WTC11 (cell line): ENCODE data around the gene TNPO1. TPM values are rescaled to one million over a fixed set of nuclear protein-coding genes. Genes with fewer than 3 reads are reported as not detected.

Experiments
- ATAC-seq: fragments of 200-7000 bp; cut with Tn5 transposase; 2 replicates; pipeline ENCODE4 v1.10.0; 2021; ENCODE audit warnings: mild to moderate bottlenecking, moderate library complexity
- CTCF ChIA-PET: fragments of 300-600 bp; sonication (Branson Sonifier 250); formaldehyde crosslinking; loops from one replicate; lab custom pipeline; 2021; ENCODE audit warnings: antibody characterized with exemption; lab: Charles Lee
- POLR2A ChIA-PET: fragments of 350-600 bp; sonication (Branson Sonifier 250); formaldehyde crosslinking; loops from one replicate; lab custom pipeline; 2021; ENCODE audit warnings: antibody characterized with exemption; lab: Charles Lee
- DNase-seq: peaks from one replicate; pipeline ENCODE4 v3.0.0; 2021; ENCODE audit warnings: low spot score
- H3K27ac Mint-ChIP-seq: 2 replicates; pipeline ENCODE4 v1.8.0; 2021; ENCODE audit warnings: mixed read lengths
- H3K27me3 Mint-ChIP-seq: 2 replicates; pipeline ENCODE4 v1.8.0; 2021; ENCODE audit warnings: low read depth, mild to moderate bottlenecking, moderate library complexity, mixed read lengths
- H3K36me3 Mint-ChIP-seq: 2 replicates; pipeline ENCODE4 v1.8.0; 2021; ENCODE audit warnings: mixed read lengths
- H3K4me1 Mint-ChIP-seq: 2 replicates; pipeline ENCODE4 v1.8.0; 2022; ENCODE audit warnings: mixed read lengths
- H3K4me3 Mint-ChIP-seq: 2 replicates; pipeline ENCODE4 v1.8.0; 2021; ENCODE audit warnings: mild to moderate bottlenecking, moderate library complexity, mixed read lengths
- H3K9me3 Mint-ChIP-seq: 2 replicates; pipeline ENCODE4 v1.8.0; 2021; ENCODE audit warnings: mixed read lengths
- CREB1 ChIP-seq: sonication (generic); formaldehyde crosslinking; IDR thresholded peaks from 2 replicates; pipeline ENCODE4 v1.8.0; 2023; ENCODE audit warnings: mild to moderate bottlenecking, missing genetic modification reagents
- GRHL2 ChIP-seq: fragments of 250-450 bp; sonication (Bioruptor Pico); IDR thresholded peaks from 2 replicates; pipeline ENCODE4 v1.8.0; 2022; ENCODE audit warnings: mild to moderate bottlenecking, moderate library complexity; ENCODE audit not compliant: insufficient replicate concordance, severe bottlenecking
- MYBL2 ChIP-seq: sonication (generic); formaldehyde crosslinking; IDR thresholded peaks from 2 replicates; pipeline ENCODE4 v1.8.1; 2023; ENCODE audit warnings: mild to moderate bottlenecking, moderate library complexity, missing genetic modification reagents
- TEAD4 ChIP-seq: sonication (generic); formaldehyde crosslinking; IDR thresholded peaks from 2 replicates; pipeline ENCODE4 v1.8.0; 2022; ENCODE audit warnings: mild to moderate bottlenecking, missing genetic modification reagents
- ZNF263 ChIP-seq: sonication (generic); formaldehyde crosslinking; IDR thresholded peaks from 2 replicates; pipeline ENCODE4 v1.8.1; 2022; ENCODE audit warnings: low read depth, mild to moderate bottlenecking, moderate library complexity, missing genetic modification reagents
- total RNA-seq: library from RNA; stranded (reverse); gene quantifications from 3 replicates; pipeline ENCODE4 v1.2.3, GENCODE V29; 2021
- TF ChIP-seq, protein P1 (sequence below): sonication (generic); formaldehyde crosslinking; IDR thresholded peaks from 2 replicates; pipeline ENCODE4 v1.8.0; 2022; ENCODE audit warnings: mild to moderate bottlenecking, missing genetic modification reagents
- TF ChIP-seq, protein P2 (sequence below): sonication (generic); formaldehyde crosslinking; IDR thresholded peaks from 2 replicates; pipeline ENCODE4 v1.8.0; 2022; ENCODE audit warnings: mild to moderate bottlenecking, missing genetic modification reagents
- TF ChIP-seq, protein P3 (sequence below): sonication (generic); formaldehyde crosslinking; IDR thresholded peaks from 2 replicates; pipeline ENCODE4 v1.8.0; 2023; ENCODE audit warnings: missing genetic modification reagents, mild to moderate bottlenecking, borderline replicate concordance
- TF ChIP-seq, protein P4 (sequence below): fragments of 250-450 bp; sonication (Bioruptor Pico); IDR thresholded peaks from 2 replicates; pipeline ENCODE4 v1.9.0; 2021; ENCODE audit warnings: mild to moderate bottlenecking
- TF ChIP-seq, protein P5 (sequence below): sonication (generic); formaldehyde crosslinking; IDR thresholded peaks from 2 replicates; pipeline ENCODE4 v1.8.1; 2023; ENCODE audit warnings: mild to moderate bottlenecking, moderate library complexity, missing genetic modification reagents

Gene TNPO1
- total RNA-seq, 1 experiment from 2014 or later: 150 TPM

DNA sequence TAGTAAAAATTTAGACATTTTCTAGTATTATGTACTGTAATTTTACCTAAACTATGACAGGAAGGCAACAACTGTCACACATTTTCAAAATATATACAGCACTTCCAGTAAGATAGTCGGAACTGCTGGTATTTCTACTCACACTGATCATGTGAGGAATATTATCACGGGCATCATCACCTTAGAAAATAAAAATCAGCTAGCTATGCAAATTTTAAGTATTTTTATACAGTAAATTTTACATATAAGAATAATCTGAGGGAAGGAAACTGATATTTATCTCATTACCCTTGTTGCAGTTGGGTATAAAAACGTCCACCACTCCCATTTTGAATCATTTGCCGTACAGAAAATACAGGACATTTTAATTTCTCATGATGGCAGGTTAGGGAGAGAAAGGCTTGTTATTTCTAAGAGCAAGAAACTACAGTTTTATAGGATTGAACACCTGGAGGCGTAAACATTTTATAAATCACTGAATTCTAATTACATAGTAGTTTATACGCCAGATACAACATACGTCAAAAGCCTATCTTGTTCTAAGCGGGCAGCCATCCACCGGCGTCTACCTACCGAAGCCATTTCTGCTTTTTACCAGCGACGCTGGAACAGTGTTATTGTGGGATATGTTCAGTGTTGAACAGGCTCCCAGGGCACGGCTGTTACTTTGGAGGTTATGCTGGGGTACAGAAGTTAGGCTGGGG is 729 bp upstream of the TNPO1 start (continued):
- TF ChIP-seq, protein P1, sequence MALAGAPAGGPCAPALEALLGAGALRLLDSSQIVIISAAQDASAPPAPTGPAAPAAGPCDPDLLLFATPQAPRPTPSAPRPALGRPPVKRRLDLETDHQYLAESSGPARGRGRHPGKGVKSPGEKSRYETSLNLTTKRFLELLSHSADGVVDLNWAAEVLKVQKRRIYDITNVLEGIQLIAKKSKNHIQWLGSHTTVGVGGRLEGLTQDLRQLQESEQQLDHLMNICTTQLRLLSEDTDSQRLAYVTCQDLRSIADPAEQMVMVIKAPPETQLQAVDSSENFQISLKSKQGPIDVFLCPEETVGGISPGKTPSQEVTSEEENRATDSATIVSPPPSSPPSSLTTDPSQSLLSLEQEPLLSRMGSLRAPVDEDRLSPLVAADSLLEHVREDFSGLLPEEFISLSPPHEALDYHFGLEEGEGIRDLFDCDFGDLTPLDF (CRISPR knock-in tag): no peak
- TF ChIP-seq, protein P2, sequence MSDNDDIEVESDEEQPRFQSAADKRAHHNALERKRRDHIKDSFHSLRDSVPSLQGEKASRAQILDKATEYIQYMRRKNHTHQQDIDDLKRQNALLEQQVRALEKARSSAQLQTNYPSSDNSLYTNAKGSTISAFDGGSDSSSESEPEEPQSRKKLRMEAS (CRISPR knock-in tag): no peak
- TF ChIP-seq, protein P3, sequence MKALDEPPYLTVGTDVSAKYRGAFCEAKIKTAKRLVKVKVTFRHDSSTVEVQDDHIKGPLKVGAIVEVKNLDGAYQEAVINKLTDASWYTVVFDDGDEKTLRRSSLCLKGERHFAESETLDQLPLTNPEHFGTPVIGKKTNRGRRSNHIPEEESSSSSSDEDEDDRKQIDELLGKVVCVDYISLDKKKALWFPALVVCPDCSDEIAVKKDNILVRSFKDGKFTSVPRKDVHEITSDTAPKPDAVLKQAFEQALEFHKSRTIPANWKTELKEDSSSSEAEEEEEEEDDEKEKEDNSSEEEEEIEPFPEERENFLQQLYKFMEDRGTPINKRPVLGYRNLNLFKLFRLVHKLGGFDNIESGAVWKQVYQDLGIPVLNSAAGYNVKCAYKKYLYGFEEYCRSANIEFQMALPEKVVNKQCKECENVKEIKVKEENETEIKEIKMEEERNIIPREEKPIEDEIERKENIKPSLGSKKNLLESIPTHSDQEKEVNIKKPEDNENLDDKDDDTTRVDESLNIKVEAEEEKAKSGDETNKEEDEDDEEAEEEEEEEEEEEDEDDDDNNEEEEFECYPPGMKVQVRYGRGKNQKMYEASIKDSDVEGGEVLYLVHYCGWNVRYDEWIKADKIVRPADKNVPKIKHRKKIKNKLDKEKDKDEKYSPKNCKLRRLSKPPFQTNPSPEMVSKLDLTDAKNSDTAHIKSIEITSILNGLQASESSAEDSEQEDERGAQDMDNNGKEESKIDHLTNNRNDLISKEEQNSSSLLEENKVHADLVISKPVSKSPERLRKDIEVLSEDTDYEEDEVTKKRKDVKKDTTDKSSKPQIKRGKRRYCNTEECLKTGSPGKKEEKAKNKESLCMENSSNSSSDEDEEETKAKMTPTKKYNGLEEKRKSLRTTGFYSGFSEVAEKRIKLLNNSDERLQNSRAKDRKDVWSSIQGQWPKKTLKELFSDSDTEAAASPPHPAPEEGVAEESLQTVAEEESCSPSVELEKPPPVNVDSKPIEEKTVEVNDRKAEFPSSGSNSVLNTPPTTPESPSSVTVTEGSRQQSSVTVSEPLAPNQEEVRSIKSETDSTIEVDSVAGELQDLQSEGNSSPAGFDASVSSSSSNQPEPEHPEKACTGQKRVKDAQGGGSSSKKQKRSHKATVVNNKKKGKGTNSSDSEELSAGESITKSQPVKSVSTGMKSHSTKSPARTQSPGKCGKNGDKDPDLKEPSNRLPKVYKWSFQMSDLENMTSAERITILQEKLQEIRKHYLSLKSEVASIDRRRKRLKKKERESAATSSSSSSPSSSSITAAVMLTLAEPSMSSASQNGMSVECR (CRISPR knock-in tag): 0 out of 2 replicates have a peak, but pooled peaks have one; percentile 7
- TF ChIP-seq, all 79 proteins: peak for 2

DNA sequence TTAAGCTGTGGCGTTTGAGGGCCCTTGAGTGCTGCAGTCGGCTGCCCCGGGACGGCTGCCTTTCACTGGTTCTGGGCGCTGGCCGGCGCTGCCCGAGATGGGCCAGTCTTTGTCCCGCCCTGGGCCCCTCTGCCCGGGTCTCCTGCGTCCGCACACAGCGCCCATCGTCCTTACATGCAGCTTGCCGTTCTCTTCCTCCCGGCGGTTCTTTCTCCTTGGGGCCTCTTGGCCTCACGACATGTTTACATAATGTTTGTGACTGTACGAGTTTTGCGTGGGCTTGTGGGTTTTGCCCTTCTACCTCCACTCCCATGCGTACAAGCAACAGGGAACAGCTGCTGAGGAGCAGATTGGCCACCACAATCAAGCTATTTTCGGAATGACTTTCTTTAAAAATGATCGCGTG is 618 bp downstream of the TNPO1 start:
- Mint-ChIP-seq H3K4me1 (peaks cover 25% of the 10 kb centered on the region), H3K36me3 (no peaks in the 10 kb centered on the region), H3K9me3 (no peaks in the 10 kb centered on the region), H3K27me3 (no peaks in the 10 kb centered on the region), H3K27ac (peak overlapping the region; percentile 89), H3K4me3 (peak overlapping the region; percentile 99)
- ChIA-PET POLR2A (interaction anchor here (0.7 to 2.1 kb wide), 5 partner anchors 25 to 497 kb away, joined by 3 to 5 read pairs (median 3); partner anchors contain the start of genes MRPS27 and PTCD2), CTCF (interaction anchor here (0.7 to 2.7 kb wide), 3 partner anchors 13 to 260 kb away, joined by 3 to 16 read pairs (median 6); no protein-coding TSS in a partner anchor)
- DNase-seq: no peak
- peak; percentile 43 for ATAC-seq
- no peak for TF ChIP-seq GRHL2 (CRISPR knock-in tag)
- TF ChIP-seq CREB1 (CRISPR knock-in tag): no peak
- TF ChIP-seq, protein P4, sequence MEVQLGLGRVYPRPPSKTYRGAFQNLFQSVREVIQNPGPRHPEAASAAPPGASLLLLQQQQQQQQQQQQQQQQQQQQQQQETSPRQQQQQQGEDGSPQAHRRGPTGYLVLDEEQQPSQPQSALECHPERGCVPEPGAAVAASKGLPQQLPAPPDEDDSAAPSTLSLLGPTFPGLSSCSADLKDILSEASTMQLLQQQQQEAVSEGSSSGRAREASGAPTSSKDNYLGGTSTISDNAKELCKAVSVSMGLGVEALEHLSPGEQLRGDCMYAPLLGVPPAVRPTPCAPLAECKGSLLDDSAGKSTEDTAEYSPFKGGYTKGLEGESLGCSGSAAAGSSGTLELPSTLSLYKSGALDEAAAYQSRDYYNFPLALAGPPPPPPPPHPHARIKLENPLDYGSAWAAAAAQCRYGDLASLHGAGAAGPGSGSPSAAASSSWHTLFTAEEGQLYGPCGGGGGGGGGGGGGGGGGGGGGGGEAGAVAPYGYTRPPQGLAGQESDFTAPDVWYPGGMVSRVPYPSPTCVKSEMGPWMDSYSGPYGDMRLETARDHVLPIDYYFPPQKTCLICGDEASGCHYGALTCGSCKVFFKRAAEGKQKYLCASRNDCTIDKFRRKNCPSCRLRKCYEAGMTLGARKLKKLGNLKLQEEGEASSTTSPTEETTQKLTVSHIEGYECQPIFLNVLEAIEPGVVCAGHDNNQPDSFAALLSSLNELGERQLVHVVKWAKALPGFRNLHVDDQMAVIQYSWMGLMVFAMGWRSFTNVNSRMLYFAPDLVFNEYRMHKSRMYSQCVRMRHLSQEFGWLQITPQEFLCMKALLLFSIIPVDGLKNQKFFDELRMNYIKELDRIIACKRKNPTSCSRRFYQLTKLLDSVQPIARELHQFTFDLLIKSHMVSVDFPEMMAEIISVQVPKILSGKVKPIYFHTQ (CRISPR knock-in tag): no peak
- TF ChIP-seq, protein P5, sequence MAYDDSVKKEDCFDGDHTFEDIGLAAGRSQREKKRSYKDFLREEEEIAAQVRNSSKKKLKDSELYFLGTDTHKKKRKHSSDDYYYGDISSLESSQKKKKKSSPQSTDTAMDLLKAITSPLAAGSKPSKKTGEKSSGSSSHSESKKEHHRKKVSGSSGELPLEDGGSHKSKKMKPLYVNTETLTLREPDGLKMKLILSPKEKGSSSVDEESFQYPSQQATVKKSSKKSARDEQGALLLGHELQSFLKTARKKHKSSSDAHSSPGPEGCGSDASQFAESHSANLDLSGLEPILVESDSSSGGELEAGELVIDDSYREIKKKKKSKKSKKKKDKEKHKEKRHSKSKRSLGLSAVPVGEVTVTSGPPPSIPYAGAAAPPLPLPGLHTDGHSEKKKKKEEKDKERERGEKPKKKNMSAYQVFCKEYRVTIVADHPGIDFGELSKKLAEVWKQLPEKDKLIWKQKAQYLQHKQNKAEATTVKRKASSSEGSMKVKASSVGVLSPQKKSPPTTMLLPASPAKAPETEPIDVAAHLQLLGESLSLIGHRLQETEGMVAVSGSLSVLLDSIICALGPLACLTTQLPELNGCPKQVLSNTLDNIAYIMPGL: no peak
- TF ChIP-seq MYBL2 (CRISPR knock-in tag): no peak
- TF ChIP-seq TEAD4 (CRISPR knock-in tag): no peak
- no peak for TF ChIP-seq ZNF263 (CRISPR knock-in tag)
